Measurements from ENCODE around the gene NOP56. TPM values are rescaled to one million over a fixed set of nuclear protein-coding genes. Genes with fewer than 3 reads are reported as not detected.

The NOP56 gene
- total and polyA plus RNA-seq, 2 of the 4 experiments (the other 2 are of a cell fraction) = 189 to 231 TPM

DNA sequence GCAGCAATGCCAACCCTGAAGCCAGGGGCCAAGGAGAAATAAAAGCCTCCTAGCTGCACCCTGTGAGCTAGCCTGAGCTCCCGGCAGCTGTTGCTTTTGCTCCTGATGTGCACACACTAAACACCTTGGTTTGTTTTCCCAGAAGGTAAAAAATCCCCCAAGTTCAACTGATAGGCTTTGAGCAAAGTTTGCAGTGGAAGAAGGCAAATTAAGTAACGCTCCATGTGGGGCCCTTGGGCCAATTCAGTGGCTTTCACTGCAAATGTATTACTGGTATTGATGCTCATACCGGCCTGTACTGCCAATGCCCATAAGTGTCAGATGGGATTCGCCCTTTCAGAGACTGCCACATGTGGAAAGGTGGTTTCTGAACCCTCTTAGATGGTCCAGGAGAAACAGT, 21.0 kb downstream of the NOP56 start:
- Histone ChIP-seq H3K9me3 (ENCODE audit: control insufficient read depth, insufficient read depth, low read length) (no peaks in the 10 kb centered on the region), H4K5ac (ENCODE audit: low read depth, low read length) (no peak overlapping the region), H3K79me1 (ENCODE audit: low read depth in 1 of 2, low read length in 2 of 2) (no peaks in the 10 kb centered on the region), H4K91ac (ENCODE audit: insufficient read depth, low read depth, low read length) (no peak overlapping the region), H2AFZ (replicated peaks; ENCODE audit: low read length, poor library complexity) (peak overlapping the region; percentile 54), H3K27ac (ENCODE audit: insufficient read depth, low read length) (no peak overlapping the region), H3K56ac (ENCODE audit: extremely low read depth, insufficient read depth, low read length) (no peak overlapping the region), H3K14ac (replicated peaks; ENCODE audit: low read depth, low read length) (no peak overlapping the region), H3K9me1 (ENCODE audit: insufficient read depth, low read length) (no peaks in the 10 kb centered on the region), H3K9ac (ENCODE audit: low read depth, low read length) (no peak overlapping the region), H3K18ac (ENCODE audit: low read depth, low read length) (no peak overlapping the region), H2BK5ac (ENCODE audit: low read depth, low read length, poor library complexity, severe bottlenecking) (no peak overlapping the region), H2AK5ac (ENCODE audit: low read depth, low read length) (no peak overlapping the region), H3K27me3 (ENCODE audit: control insufficient read depth, insufficient read depth, low read length) (peaks cover 22% of the 10 kb centered on the region), H3K36me3 (ENCODE audit: control insufficient read depth, insufficient read depth, low read length) (no peaks in the 10 kb centered on the region), H3K4me1 (ENCODE audit: control insufficient read depth, insufficient read depth, low read length) (no peaks in the 10 kb centered on the region), H3K4ac (ENCODE audit: low read depth, low read length) (no peak overlapping the region), H4K8ac (ENCODE audit: low read depth in 2 of 2, low read length in 2 of 2) (no peak overlapping the region), H2BK20ac (ENCODE audit: low read depth, low read length) (no peak overlapping the region), H4K20me1 (ENCODE audit: insufficient read depth, low read length) (no peaks in the 10 kb centered on the region), H3K4me2 (ENCODE audit: low read depth, low read length) (no peak overlapping the region), H2AK9ac (replicated peaks; ENCODE audit: low read depth, low read length, poor library complexity) (peak overlapping the region; percentile 34), H3K23ac (ENCODE audit: low read depth, low read length) (no peak overlapping the region), H2BK15ac (ENCODE audit: low read depth, low read length) (no peak overlapping the region), H2BK120ac (ENCODE audit: low read depth, low read length) (no peak overlapping the region), H3K4me3 (ENCODE audit: insufficient read depth, low read depth, low read length) (no peak overlapping the region)
- DNase-seq (no peak), ATAC-seq (ENCODE audit: low read depth) (no peak)
- 45% methylated on average over 2 of the region's 4 CpGs; no CpG with 5 or more reads in 1 of the 2 experiments for WGBS, 2 experiments (ENCODE audit: extremely low coverage in 2 of 2, insufficient read length in 1 of 2)
- TF ChIP-seq RAD21 (IDR thresholded peaks at IDR 0.05; ENCODE audit: low read length) (no peak), MAZ (IDR thresholded peaks at IDR 0.05; ENCODE audit: borderline replicate concordance, low read depth, low read length) (no peak), RFX5 (IDR thresholded peaks at IDR 0.05; ENCODE audit: low read depth, low read length) (no peak)
- in situ Hi-C loops (cut with MboI; ENCODE audit: low sequenced_read_pairs) = no loop called here
- CTCF ChIA-PET = no interaction called here
- intact Hi-C loops (cut with micrococcal nuclease) = no loop called here
- BruUV-seq (replicated peaks) = no TSS peak
- dilution Hi-C loops (cut with HindIII; ENCODE audit: low sequenced_read_pairs, unreplicated experiment) = no loop called here
- POLR2A ChIA-PET (ENCODE audit: unreplicated experiment) = no interaction called here
